A549 (cell line): ENCODE data around the gene TMEM59L. TPM values are rescaled to one million over a fixed set of nuclear protein-coding genes. Genes with fewer than 3 reads are reported as not detected.

Experiments used
- ATAC-seq, 2 experiments: fragments of 200-7000 bp in 1 of 2; fragments of >200 bp in 1 of 2; cut with Nextera tagmentation in 1 of 2; cut with Tn5 transposase in 1 of 2; 3 replicates each; pipeline versions ENCODE4 v1.8.0 to v1.9.1; 2018 to 2020; ENCODE audit warnings: mild to moderate bottlenecking in 1 of 2, moderate library complexity in 1 of 2
- CTCF ChIA-PET: fragments of 300-600 bp; sonication (Branson Sonifier 250); formaldehyde crosslinking; extraction: SDS; loops from one replicate; lab custom pipeline; 2021; ENCODE audit warnings: antibody characterized with exemption, inconsistent platforms; lab: Yijun Ruan, JAX
- POLR2A ChIA-PET: fragments of 350-600 bp; formaldehyde crosslinking; extraction: SDS; loops from one replicate; lab custom pipeline; 2021; ENCODE audit warnings: antibody characterized with exemption, inconsistent platforms; lab: Yijun Ruan, JAX
- DNase-seq, 2 experiments: peaks; one replicate each; pipeline versions ENCODE4 v3.0.0 to v3.0.0-alpha.2; 2011 to 2016; ENCODE audit warnings: low read depth in 1 of 2, low spot score in 1 of 2
- FAIRE-seq: peaks from 2 replicates; lab custom pipeline; 2011; peaks lifted over from hg19 to GRCh38; lab: Jason Lieb, UNC
- H3K27ac ChIP-seq, 2 experiments: fragments of >200 bp; sonication (Bioruptor Twin); formaldehyde crosslinking; 3 replicates each; pipeline ENCODE4 v1.5.1; 2016 to 2017
- H3K4me1 ChIP-seq: fragments of >200 bp; sonication (Bioruptor Twin); formaldehyde crosslinking; 3 replicates; pipeline ENCODE4 v1.6.1; 2016
- H3K4me2 ChIP-seq: fragments of >200 bp; sonication (Bioruptor Twin); formaldehyde crosslinking; 3 replicates; pipeline ENCODE4 v1.6.1; 2016
- H3K4me3 ChIP-seq: fragments of >200 bp; sonication (Bioruptor Twin); formaldehyde crosslinking; 3 replicates; pipeline ENCODE4 v1.5.1; 2016
- H3K9me3 ChIP-seq: fragments of >200 bp; sonication (Bioruptor Twin); formaldehyde crosslinking; 3 replicates; pipeline ENCODE4 v1.6.1; 2016
- BHLHE40 ChIP-seq: IDR thresholded peaks from 2 replicates; pipeline ENCODE4 v1.6.1; 2012; ENCODE audit warnings: low read depth, low read length, inconsistent platforms
- CEBPB ChIP-seq, 2 experiments: fragments of >200 bp in 1 of 2; sonication (Bioruptor Twin) in 1 of 2; formaldehyde crosslinking in 1 of 2; IDR thresholded peaks; 2 replicates each; pipeline ENCODE4 v1.6.1; 2012 to 2016
- CHD2 ChIP-seq: fragments of 150-350 bp; IDR thresholded peaks from 2 replicates; pipeline ENCODE4 v1.6.1; 2014; ENCODE audit warnings: low read length; ENCODE audit not compliant: partially characterized antibody
- EHMT2 ChIP-seq: fragments of 200-600 bp; sonication (generic); IDR thresholded peaks from 2 replicates; pipeline ENCODE4 v1.6.1; 2016; ENCODE audit warnings: antibody characterized with exemption, low read depth, mild to moderate bottlenecking, moderate library complexity
- HDAC2 ChIP-seq: fragments of 200-600 bp; sonication (generic); IDR thresholded peaks from 2 replicates; pipeline ENCODE4 v1.6.1; 2016
- HOXB5 ChIP-seq: fragments of 250-450 bp; sonication (Bioruptor Pico); IDR thresholded peaks from 2 replicates; pipeline ENCODE4 v1.5.0; 2020; ENCODE audit warnings: mild to moderate bottlenecking, moderate library complexity
- JUN ChIP-seq, 2 experiments: fragments of >200 bp; sonication (Bioruptor Twin); formaldehyde crosslinking; IDR thresholded peaks; 2 replicates in 1 of 2; 3 replicates in 1 of 2; pipeline ENCODE4 v1.6.1; 2016 to 2017
- JUNB ChIP-seq: fragments of >200 bp; sonication (Bioruptor Twin); formaldehyde crosslinking; IDR thresholded peaks from 2 replicates; pipeline ENCODE4 v1.6.1; 2016
- KDM1A ChIP-seq: fragments of 200-600 bp; sonication (generic); IDR thresholded peaks from 2 replicates; pipeline ENCODE4 v1.6.1; 2016; ENCODE audit warnings: low read depth, mild to moderate bottlenecking
- MAFK ChIP-seq: fragments of 450-650 bp; IDR thresholded peaks from 2 replicates; pipeline ENCODE4 v1.6.1; 2014; ENCODE audit not compliant: partially characterized antibody
- POLR2AphosphoS2 ChIP-seq: conservative IDR thresholded peaks from 2 replicates; pipeline ENCODE4 v1.6.1; 2012; ENCODE audit warnings: low read length, improper control_type of control experiment, inconsistent platforms
- RAD21 ChIP-seq, 2 experiments: fragments of >200 bp in 1 of 2; sonication (Bioruptor Twin) in 1 of 2; formaldehyde crosslinking in 1 of 2; IDR thresholded peaks in 1 of 2; conservative IDR thresholded peaks in 1 of 2; 2 replicates in 1 of 2; 3 replicates in 1 of 2; pipeline ENCODE4 v1.6.1; 2012 to 2018; ENCODE audit warnings: inconsistent platforms in 1 of 2
- RFX5 ChIP-seq: fragments of 450-650 bp; IDR thresholded peaks from 2 replicates; pipeline ENCODE4 v1.7.1; 2014; ENCODE audit warnings: antibody characterized with exemption, mild to moderate bottlenecking, moderate library complexity
- SMC3 ChIP-seq: fragments of >200 bp; sonication (Bioruptor Twin); formaldehyde crosslinking; IDR thresholded peaks from 3 replicates; pipeline ENCODE4 v1.6.1; 2018; ENCODE audit warnings: inconsistent platforms
- TFCP2L1 ChIP-seq: fragments of 250-450 bp; sonication (Bioruptor Pico); IDR thresholded peaks from 2 replicates; pipeline ENCODE4 v1.5.0; 2021; ENCODE audit warnings: mild to moderate bottlenecking
- WGBS: methylation state at CpG from one replicate; pipeline ENCODE4 v1.1.6; 2017; ENCODE audit errors: missing lambda C conversion rate; 5-methylcytosine and 5-hydroxymethylcytosine counted together
- polyA minus RNA-seq: library from RNA; depleted of rRNA, polyadenylated mRNA; stranded (reverse); fragments of >200 nt; gene quantifications from 2 replicates; pipeline ENCODE4 v1.2.3, GENCODE V29; 2011; rRNA and poly(A)+ RNA removed
- polyA plus RNA-seq, 4 experiments: library from polyadenylated mRNA; depleted of rRNA in 3 of 4; stranded (reverse); fragments of >200 nt; fragmentation: RNase III in 1 of 4; extraction: RNeasy Plus Mini Kit Qiagen cat#74134 plus additional on column Dnase treatment in 1 of 4; gene quantifications; 2 replicates in 3 of 4; 3 replicates in 1 of 4; pipeline ENCODE4 v1.2.3, GENCODE V29; 2011 to 2017
- TF ChIP-seq, protein P1 (sequence below): fragments of 250-450 bp; sonication (Bioruptor Pico); IDR thresholded peaks from 2 replicates; pipeline ENCODE4 v1.5.0; 2021; ENCODE audit warnings: mild to moderate bottlenecking, moderate library complexity, borderline replicate concordance
- TF ChIP-seq, protein P2 (sequence below): fragments of >200 bp; sonication (Bioruptor Twin); formaldehyde crosslinking; IDR thresholded peaks from 3 replicates; pipeline ENCODE4 v1.5.1; 2016
- TF ChIP-seq, protein P3 (sequence below): IDR thresholded peaks from 2 replicates; pipeline ENCODE4 v1.6.1; 2012
- TF ChIP-seq, protein P4 (sequence below): fragments of 200-600 bp; sonication (generic); IDR thresholded peaks from 2 replicates; pipeline ENCODE4 v1.6.1; 2016; ENCODE audit warnings: antibody characterized with exemption, mild to moderate bottlenecking, moderate library complexity
- TF ChIP-seq, protein P5 (sequence below): fragments of 150-350 bp; IDR thresholded peaks from 2 replicates; pipeline ENCODE4 v1.6.1; 2014; ENCODE audit warnings: low read depth, mild to moderate bottlenecking, low read length

Gene TMEM59L
- polyA plus RNA-seq (2011; rRNA removed): 0.94 and 2.0 TPM in 2 replicates
- polyA plus RNA-seq (2012; cell fraction: cytosol; rRNA removed): 0.75 and 1.5 TPM in 2 replicates
- 7.4 and 7.8 TPM in 2 replicates for polyA plus RNA-seq (2012; cell fraction: nucleus; rRNA removed)
- 2.8 to 5.0 TPM (median 4.6 TPM) in 3 replicates for polyA plus RNA-seq (2017; fragmentation: RNase III; extraction: RNeasy Plus Mini Kit Qiagen cat#74134 plus additional on column Dnase treatment)
- 0.54 and 0.62 TPM in 2 replicates for polyA minus RNA-seq

DNA sequence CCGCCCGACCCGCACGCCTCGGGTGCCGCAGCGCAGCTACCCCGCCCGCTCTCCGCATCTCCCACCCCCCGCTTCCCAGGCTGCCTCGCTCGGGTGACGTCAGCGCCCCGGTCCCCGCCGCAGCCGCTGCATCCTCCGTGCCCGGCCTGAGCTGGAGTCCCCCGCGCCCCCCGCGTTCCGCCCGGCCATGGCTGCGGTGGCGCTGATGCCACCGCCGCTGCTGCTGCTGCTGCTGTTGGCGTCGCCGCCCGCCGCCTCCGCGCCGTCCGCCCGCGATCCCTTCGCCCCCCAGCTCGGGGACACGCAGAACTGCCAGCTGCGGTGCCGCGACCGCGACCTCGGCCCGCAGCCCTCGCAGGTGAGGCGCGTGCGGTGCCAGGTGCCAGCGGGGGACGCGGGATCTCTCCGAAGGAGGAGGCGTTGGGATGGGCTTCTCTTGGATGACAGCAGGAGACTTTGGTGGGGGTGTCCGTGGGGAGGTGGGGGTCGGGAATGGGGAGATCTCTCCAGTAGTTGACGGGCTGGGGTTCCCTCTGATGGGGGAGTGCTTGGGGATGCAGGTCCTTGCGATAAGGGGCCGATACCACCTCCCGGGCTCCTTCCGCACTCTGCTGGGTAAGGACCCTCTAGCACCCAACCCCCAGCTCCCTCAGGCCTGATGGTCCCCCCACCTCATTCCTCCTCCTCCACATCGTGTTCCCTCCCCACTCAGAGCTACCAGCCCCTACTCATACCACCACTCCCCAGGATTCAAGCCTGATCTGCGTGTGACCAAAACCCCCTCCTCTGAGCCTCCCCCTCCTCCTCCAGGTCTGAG, at the start of gene TMEM59L:
Gene TMEM59L, plus strand, starts transcription at position 99 of the 817 bp plus-strand sequence. Its CDS starts 89 bp downstream, at position 188.
- ChIA-PET CTCF (interaction anchor here (0.8 to 1.5 kb wide), 6 partner anchors 14 to 64 kb away, joined by 3 to 5 read pairs (median 4); no protein-coding TSS in a partner anchor), POLR2A (interaction anchor here (1.0 kb wide), 1 partner anchor 24 kb away, joined by 3 read pairs; no protein-coding TSS in a partner anchor)
- Histone ChIP-seq H3K4me2 (peak within 1 kb of the TSS; percentile 90), H3K9me3 (no peaks in the 10 kb centered on the region), H3K4me3 (peak within 1 kb of the TSS; percentile 53), H3K27ac (peak within 1 kb of the TSS; percentile 25 to 82; a peak in 4 of 6 replicates), H3K4me1 (peaks cover 16% of the 10 kb centered on the region; the same call in 2 of the 3 replicates)
- FAIRE-seq (no peak), DNase-seq (no peak), ATAC-seq (peak; percentile 26 to 33; a peak in 2 of 6 replicates)
- WGBS: 57% methylated on average over 3 of the region's 70 CpGs
- TF ChIP-seq JUN (IDR thresholded peaks at IDR 0.05) (no peak), RFX5 (no peak), HOXB5 (no peak), JUNB (no peak), HDAC2 (no peak), TFCP2L1 (CRISPR knock-in tag) (no peak), RAD21 (conservative IDR thresholded peaks at IDR 0.05 in 1 of 2, IDR thresholded peaks at IDR 0.05 in 1 of 2) (no peak), CHD2 (no peak), SMC3 (no peak), MAFK (no peak), CEBPB (IDR thresholded peaks at IDR 0.05) (no peak), BHLHE40 (no peak), KDM1A (no peak), EHMT2 (no peak), POLR2AphosphoS2 (no peak)
- TF ChIP-seq, protein P1, sequence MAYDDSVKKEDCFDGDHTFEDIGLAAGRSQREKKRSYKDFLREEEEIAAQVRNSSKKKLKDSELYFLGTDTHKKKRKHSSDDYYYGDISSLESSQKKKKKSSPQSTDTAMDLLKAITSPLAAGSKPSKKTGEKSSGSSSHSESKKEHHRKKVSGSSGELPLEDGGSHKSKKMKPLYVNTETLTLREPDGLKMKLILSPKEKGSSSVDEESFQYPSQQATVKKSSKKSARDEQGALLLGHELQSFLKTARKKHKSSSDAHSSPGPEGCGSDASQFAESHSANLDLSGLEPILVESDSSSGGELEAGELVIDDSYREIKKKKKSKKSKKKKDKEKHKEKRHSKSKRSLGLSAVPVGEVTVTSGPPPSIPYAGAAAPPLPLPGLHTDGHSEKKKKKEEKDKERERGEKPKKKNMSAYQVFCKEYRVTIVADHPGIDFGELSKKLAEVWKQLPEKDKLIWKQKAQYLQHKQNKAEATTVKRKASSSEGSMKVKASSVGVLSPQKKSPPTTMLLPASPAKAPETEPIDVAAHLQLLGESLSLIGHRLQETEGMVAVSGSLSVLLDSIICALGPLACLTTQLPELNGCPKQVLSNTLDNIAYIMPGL (CRISPR knock-in tag): no peak
- TF ChIP-seq, protein P2, sequence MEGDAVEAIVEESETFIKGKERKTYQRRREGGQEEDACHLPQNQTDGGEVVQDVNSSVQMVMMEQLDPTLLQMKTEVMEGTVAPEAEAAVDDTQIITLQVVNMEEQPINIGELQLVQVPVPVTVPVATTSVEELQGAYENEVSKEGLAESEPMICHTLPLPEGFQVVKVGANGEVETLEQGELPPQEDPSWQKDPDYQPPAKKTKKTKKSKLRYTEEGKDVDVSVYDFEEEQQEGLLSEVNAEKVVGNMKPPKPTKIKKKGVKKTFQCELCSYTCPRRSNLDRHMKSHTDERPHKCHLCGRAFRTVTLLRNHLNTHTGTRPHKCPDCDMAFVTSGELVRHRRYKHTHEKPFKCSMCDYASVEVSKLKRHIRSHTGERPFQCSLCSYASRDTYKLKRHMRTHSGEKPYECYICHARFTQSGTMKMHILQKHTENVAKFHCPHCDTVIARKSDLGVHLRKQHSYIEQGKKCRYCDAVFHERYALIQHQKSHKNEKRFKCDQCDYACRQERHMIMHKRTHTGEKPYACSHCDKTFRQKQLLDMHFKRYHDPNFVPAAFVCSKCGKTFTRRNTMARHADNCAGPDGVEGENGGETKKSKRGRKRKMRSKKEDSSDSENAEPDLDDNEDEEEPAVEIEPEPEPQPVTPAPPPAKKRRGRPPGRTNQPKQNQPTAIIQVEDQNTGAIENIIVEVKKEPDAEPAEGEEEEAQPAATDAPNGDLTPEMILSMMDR: no peak
- TF ChIP-seq, protein P3, sequence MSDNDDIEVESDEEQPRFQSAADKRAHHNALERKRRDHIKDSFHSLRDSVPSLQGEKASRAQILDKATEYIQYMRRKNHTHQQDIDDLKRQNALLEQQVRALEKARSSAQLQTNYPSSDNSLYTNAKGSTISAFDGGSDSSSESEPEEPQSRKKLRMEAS: no peak
- TF ChIP-seq, protein P4, sequence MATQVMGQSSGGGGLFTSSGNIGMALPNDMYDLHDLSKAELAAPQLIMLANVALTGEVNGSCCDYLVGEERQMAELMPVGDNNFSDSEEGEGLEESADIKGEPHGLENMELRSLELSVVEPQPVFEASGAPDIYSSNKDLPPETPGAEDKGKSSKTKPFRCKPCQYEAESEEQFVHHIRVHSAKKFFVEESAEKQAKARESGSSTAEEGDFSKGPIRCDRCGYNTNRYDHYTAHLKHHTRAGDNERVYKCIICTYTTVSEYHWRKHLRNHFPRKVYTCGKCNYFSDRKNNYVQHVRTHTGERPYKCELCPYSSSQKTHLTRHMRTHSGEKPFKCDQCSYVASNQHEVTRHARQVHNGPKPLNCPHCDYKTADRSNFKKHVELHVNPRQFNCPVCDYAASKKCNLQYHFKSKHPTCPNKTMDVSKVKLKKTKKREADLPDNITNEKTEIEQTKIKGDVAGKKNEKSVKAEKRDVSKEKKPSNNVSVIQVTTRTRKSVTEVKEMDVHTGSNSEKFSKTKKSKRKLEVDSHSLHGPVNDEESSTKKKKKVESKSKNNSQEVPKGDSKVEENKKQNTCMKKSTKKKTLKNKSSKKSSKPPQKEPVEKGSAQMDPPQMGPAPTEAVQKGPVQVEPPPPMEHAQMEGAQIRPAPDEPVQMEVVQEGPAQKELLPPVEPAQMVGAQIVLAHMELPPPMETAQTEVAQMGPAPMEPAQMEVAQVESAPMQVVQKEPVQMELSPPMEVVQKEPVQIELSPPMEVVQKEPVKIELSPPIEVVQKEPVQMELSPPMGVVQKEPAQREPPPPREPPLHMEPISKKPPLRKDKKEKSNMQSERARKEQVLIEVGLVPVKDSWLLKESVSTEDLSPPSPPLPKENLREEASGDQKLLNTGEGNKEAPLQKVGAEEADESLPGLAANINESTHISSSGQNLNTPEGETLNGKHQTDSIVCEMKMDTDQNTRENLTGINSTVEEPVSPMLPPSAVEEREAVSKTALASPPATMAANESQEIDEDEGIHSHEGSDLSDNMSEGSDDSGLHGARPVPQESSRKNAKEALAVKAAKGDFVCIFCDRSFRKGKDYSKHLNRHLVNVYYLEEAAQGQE: no peak
- TF ChIP-seq, protein P5, sequence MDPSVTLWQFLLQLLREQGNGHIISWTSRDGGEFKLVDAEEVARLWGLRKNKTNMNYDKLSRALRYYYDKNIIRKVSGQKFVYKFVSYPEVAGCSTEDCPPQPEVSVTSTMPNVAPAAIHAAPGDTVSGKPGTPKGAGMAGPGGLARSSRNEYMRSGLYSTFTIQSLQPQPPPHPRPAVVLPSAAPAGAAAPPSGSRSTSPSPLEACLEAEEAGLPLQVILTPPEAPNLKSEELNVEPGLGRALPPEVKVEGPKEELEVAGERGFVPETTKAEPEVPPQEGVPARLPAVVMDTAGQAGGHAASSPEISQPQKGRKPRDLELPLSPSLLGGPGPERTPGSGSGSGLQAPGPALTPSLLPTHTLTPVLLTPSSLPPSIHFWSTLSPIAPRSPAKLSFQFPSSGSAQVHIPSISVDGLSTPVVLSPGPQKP: no peak
